GM10248 (cell line): ENCODE data around the gene CREB3L1.

Experiments used
- CTCF ChIA-PET: fragments of 300-600 bp; sonication (Branson Sonifier 250); formaldehyde crosslinking; extraction: SDS; loops from one replicate; lab custom pipeline; 2021; ENCODE audit warnings: antibody characterized with exemption; lab: Yijun Ruan, JAX
- POLR2A ChIA-PET: fragments of 350-650 bp; sonication (Branson Sonifier 250); formaldehyde crosslinking; extraction: SDS; loops from one replicate; lab custom pipeline; 2020; ENCODE audit warnings: antibody characterized with exemption; lab: Yijun Ruan, JAX
- DNase-seq: peaks from one replicate; pipeline ENCODE4 v3.0.0; 2012; ENCODE audit errors: extremely low spot score
- CTCF ChIP-seq: IDR thresholded peaks from 2 replicates; pipeline ENCODE4 v1.5.1; 2012; ENCODE audit warnings: mild to moderate bottlenecking, low read depth; ENCODE audit errors: extremely low read depth, missing control alignments, control extremely low read depth

Gene CREB3L1

DNA sequence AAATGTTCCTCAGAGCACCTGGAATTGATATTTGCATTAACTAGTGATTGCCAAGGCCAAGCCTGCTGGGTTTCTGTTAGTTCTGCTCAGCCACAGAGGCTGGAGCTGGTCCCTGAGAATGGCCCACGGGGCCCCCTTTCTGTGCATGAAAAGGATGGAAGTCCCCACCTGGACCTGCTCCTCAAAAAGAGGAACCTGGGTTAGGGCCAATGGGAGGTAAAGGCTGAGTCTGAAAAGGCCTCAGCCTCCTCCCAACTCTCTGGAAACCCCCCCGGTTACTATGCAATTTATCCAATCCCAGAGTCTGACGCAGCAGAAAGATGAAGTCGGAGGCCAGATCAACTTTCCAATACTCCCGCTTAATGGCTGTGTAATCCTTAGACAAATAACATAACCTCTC, 6.8 kb upstream of the CREB3L1 start:
- peak; percentile 55 for DNase-seq
- POLR2A ChIA-PET, result interaction anchor here (0.6 kb wide), 1 partner anchor 304 kb away, joined by 3 read pairs; no protein-coding TSS in a partner anchor
- no peak for TF ChIP-seq CTCF
- CTCF ChIA-PET, result interaction anchor here (0.8 to 2.6 kb wide), 7 partner anchors 12 to 118 kb away, joined by 3 to 13 read pairs (median 7); no protein-coding TSS in a partner anchor

- ChIA-PET CTCF (interaction anchor here (0.8 to 2.6 kb wide), 12 partner anchors 9 to 117 kb away, joined by 3 to 13 read pairs (median 6); no protein-coding TSS in a partner anchor), POLR2A (interaction anchor here (0.6 kb wide), 1 partner anchor 304 kb away, joined by 3 read pairs; no protein-coding TSS in a partner anchor)
- no peak for TF ChIP-seq CTCF
- DNase-seq, result no peak
Observed at GRCh38 chr11:46271407-46271806, 6.1 kb upstream of the CREB3L1 start.

DNA sequence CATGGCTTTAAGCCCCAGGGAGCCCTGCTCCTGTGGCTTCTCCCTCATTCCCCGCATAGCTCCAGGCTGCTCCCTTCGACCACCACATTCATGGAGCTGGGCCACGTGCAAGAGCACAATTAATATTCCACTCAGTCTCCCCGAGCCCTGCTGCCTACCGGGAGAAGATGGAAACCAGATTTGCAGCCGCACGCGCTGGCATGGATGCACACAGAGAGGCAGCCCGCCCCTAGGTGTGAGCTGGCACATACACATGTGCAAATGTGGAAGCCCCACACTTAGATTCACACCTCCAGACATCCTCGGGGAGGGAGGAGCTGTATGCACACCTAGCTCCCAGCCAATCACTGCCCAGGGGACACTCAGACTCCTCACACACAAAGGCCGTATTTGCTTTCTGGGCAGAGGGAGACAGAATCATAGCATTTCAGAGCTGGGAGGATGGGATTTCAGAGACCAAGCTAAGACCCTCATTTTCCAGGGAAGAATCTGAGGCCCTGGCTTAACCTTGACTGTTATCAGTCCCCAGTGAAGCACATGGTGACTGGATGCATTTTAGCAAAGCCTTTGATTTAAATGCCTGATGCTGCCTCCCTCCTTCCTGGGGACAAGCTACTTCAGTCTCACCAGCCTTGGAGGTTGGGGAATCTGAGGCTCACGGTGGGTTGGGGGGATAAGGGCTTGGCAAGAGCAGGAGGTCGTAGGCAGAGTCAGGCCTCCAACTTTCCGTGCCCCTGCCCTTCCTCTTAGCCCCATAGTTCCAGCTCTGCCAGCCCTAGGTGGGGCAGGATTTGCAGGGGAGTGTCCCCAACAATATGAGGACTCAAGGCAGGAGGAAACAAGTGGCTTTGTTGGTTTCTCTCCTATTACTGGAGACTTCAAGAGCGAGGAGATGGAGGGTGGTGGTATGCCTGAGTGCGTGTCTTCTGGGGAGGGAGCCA, 5.3 kb upstream of the CREB3L1 start:
- DNase-seq, result no peak
- POLR2A ChIA-PET, result no interaction called here
- no peak for TF ChIP-seq CTCF
- CTCF ChIA-PET, result interaction anchor here (1.0 to 2.6 kb wide), 13 partner anchors 10 to 117 kb away, joined by 3 to 13 read pairs (median 6); no protein-coding TSS in a partner anchor

GRCh38 chr11:46272816-46273427, 4.5 kb upstream of the CREB3L1 start:
- no peak for DNase-seq
- CTCF ChIA-PET, result interaction anchor here (1.0 to 2.6 kb wide), 10 partner anchors 18 to 44 kb away, joined by 3 to 13 read pairs (median 3); no protein-coding TSS in a partner anchor
- TF ChIP-seq CTCF, result no peak
- POLR2A ChIA-PET, result no interaction called here

- POLR2A ChIA-PET, result no interaction called here
- CTCF ChIA-PET, result interaction anchor here (1.0 to 2.6 kb wide), 10 partner anchors 10 to 43 kb away, joined by 3 to 13 read pairs (median 3); no protein-coding TSS in a partner anchor
- no peak for TF ChIP-seq CTCF
- DNase-seq, result no peak
Observed at GRCh38 chr11:46273511-46274205, 3.8 kb upstream of the CREB3L1 start.
